ENCODE measurements around the gene MAP7D1.
"Not testable (repeated sequence)": the region's sequence is repeated elsewhere in the genome, so short reads cannot be mapped to it uniquely, and the experiment has no call there.

Gene MAP7D1

DNA sequence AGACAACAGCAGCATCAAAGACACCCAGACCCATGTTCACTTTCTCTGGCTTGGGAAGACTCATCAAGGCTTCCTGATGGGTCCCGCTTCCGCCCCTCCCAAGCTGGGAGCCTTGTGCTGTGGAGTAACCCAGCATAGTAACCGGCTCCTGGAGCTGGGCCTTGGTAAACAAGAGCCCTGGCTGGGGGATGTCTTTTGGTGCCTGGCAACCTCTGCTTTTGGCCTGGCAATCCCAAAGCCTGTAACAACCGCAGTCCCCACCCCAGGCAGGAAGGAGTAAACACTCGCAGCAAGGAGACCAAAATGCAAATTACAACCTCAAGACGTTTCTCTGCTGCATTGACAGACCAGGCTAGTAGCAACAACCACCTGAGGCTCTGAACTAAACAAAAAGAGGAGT lies 51.4 kb downstream of the MAP7D1 start:
- DNase-seq, result no peak

DNA sequence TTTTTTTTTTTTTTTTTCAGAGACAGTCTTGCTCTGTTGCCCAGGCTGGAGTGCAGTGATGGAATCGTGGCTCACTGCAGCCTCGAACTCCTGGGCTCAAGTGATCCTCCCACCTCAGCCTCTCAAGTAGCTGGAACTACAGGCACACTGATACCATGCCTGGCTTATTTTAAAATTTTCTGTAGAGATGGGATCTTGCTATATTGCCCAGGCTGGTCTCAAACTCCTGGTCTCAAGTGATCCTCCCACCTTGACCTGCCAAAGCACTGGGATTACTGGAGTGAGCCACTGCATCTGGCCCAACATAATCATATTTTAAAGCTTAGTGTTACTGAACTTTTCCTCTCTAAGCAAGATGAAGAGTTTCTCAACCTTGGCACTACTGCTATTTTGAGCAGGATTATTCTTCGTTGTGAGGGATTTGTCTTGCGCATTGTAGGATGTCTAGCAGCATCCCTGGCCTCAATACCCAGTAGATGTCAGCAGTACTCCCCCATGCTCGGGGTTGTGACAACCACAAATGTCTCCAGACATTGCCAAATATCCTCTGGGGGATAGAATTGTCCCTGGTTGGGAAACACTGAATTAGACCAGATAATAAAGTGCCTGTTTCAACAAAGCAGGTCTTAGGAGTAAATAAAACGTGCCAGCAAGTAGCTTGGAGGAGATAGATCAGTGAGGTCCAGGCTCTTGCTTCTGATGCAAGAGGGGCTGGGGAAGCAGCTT lies 53.2 kb downstream of the MAP7D1 start:
- no peak for DNase-seq

DNA sequence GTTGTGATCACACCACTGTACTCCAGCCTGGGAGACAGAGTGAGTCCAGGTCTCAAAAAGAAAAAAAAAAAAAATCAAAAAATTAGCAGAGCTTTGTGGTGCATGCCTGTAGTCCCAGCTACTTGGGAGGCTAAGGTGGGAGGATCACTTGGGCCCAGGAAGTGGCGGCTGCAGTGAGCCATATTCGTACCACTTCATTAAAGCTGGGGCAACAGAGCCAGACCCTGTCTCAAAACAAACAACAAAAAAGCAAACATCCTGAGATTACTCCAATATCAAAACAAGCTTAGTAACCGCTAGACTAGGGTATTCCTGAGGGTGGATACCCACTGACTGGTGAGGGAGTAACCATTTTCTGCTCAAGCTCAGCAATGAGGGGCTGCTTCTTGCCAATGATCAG lies 55.3 kb downstream of the MAP7D1 start:
- DNase-seq, result no peak

DNA sequence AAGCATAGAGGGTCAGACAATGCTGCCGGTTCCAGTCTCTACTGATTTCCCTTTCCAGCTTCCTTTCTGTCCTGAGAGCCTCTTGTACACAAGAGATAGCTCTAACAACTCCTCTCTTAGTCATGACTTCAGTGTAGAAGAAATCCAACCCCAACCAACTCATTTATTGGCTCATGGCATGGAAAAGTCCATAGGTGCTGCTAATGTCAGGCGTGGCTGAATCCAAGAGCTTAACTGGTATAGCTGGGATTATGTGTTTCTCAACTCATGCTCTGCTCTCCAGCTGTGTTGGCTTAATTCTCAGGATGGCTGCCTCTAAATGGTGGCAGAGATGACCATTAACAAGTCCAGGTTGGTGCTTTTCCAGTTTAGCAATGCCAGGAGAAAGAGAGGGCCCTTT lies 55.9 kb downstream of the MAP7D1 start:
- DNase-seq, result no peak

DNA sequence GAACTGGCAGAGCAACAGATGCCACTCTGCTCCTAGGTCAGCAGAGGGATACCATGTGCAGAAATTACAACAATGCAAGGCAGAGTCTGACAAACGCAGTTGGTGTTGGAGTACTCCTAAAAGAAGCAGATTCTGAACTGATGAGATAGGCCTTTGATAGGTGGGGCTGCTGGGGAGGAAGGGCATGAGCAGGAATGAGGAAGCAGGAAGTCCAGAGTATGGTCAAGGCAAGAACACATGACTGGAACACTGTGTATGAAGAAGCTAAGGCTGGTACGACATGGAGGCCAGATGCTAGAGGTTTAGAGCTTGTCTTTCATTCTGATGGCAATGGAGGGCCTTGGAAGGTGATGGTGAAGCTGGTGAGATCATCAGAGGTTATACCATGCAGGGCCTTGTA lies 56.8 kb downstream of the MAP7D1 start:
- DNase-seq, result no peak

DNA sequence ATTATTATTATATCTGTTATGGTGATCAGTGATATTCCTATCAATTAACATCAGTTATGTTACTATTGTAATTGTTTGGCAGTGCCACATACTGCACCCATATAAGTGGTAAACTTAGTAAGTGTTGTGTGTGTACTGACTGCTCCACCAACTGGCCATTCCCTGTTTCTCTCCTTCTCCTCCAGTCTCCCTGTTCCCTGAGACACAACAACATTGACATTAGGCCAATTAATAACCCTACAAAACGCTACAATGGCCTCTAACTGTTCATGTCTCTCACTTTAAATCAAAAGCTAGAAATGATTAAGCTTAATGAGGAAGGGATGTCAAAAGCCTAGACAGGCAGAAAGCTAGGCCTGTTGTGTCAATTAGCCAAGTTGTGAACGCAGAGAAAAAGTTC lies 61.7 kb downstream of the MAP7D1 start:
- DNase-seq, result no peak

DNA sequence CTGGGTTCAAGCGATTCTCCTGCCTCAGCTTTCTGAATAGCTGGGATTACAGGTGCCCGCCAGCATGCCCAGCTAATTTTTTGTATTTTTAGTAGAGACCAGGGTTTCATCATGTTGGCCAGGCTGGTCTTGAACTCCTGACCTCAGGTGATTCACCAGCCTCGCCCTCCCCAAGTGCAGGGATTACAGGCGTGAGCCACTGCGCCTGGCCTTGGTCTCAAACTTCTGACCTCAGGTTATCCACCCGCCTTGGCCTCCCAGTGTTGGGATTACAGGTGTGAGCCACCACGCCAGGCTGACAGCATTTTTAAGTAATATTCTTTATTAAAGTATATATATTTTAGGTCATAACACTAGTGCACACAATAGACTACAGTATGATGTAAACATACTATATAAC lies 65.9 kb downstream of the MAP7D1 start:
- DNase-seq, result not testable (repeated sequence)

DNA sequence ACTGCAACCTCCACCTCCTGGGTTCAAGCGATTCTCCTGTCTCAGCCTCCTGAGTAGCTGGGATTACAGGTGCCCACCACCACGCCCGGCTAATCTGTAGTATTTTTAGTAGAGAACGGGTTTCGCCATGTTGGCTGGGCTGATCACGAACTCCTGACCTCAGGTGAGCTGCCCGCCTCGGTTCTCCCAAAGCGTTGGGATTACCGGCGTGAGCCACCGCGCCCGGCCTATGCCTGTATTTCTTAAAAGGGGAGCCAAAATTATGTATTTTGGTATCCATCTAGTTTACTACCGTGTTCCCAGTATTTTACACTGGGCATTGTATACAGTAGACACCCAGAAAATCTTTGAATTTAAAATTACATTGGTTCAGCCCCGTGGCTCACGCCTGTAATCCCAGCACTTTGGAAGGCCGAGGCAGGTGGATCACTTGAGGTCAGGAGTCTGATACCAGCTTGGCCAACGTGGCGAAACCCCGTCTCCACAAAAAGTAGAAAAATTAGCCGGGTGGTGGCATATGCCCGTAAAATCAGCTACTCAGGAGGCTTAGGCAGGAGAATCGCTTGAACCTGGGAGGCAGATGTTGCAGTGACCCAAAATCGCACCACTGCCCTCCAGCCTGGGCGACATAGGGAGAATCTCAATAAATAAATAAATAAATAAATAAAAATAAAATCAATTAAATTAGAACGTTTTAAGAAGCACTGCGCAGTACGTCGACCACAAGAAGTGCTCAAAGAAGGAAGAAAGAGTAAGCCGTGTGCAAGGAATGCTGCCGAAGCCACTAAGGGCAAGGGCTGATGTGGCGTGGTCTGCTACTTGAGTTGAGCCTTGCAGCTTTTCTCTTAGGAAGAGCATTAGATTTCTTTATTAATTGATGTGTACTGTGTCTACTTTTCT lies 66.8 kb downstream of the MAP7D1 start:
- peak; percentile 59 for DNase-seq

DNA sequence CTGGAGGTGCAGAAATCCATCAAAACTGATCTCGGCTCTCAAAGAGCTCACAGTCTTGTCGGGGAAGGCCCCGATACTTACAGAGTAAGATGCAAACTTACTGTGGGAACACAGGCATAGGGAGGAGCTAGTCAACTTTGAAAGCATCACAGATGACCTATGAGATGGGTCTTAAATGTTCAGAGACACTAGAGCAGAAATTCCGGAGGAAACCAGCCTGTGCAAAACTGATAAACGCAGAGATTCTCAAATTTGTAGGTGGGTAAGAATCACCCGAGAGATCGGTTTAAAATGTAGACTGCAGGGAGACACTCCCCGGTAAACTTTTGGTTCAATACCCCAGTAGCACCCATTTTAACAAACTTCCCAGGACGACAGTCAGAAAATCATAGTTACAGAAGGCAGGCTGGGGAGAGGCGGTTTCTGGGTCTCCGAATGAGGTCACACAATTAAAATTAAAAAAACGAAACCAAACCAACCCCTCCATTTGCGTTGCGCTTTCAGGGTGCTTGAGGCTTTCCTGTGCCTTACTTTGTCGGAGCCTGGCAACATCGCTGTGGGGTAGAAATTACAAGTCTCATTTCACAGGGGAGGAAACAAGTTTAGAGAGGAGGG lies 67.5 kb downstream of the MAP7D1 start:
- no peak for DNase-seq

DNA sequence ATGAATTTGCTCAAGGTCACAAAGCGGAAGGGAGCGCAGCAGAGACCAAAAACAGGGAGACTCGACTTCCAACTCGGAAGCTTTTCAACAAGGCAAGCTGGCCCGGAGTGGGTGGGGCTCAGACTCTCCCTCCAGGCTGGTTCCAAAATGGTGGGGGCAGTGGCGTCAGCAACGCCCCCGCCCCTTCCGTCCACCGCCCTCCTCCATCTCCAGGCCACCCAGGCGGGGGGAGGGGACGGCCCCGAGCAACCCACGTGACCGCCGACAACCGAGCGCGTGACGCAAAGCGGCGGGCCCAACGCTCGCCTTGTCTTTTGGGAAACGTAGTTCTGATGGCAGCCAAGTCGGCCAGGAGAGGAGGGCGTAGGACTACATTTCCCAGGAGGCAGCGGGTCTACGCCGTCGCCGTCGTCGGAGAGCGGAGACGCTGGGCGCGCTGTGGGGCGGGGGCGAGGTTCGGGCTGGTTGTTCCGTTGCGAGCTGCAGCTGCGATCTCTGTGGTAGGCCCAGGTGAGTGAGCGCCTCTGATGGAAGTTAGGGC lies 68.1 kb downstream of the MAP7D1 start, which contains the start of gene THRAP3:
TSS of gene THRAP3 (plus strand) at position 448 of the 541 bp plus-strand sequence. CDS start 58,121 bp downstream, outside the sequence.
- peak; percentile 99 for DNase-seq

DNA sequence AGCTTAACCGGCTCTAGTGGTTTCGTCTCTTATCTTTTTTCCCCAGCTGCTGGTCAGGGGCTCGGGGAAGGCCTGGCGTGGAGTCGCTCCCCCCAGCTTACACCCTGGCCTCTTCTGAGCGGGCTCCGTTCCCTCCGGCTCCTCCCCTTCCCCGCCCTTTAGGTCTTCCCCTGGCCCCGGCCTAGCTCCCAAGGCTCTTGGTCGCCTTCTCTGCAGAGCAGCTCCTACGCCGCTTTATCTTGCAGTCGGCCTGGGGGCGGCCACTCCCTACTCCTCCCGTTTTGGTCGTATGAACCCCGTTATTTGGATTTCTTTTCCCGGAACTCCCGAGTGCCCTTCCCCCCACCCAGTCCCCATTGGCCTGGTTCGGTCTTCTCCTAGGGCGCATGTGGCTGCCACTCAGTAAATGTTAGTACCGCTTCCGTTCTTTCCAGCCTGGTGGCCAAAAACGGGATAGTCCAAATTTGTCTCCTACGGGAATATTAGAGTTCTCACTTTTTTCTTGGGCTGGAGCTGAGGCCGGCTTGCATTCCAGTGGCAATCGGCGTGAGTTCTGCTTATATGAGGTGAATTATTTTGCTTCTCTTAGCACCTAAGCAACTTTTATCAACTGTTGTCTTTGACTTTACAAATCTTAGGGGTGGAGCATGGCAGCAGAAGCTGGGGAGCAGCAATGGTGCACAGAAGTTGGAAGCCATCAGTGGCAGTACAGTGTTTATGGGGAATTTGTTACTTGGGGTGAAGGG lies 68.8 kb downstream of the MAP7D1 start:
- DNase-seq, result no peak

DNA sequence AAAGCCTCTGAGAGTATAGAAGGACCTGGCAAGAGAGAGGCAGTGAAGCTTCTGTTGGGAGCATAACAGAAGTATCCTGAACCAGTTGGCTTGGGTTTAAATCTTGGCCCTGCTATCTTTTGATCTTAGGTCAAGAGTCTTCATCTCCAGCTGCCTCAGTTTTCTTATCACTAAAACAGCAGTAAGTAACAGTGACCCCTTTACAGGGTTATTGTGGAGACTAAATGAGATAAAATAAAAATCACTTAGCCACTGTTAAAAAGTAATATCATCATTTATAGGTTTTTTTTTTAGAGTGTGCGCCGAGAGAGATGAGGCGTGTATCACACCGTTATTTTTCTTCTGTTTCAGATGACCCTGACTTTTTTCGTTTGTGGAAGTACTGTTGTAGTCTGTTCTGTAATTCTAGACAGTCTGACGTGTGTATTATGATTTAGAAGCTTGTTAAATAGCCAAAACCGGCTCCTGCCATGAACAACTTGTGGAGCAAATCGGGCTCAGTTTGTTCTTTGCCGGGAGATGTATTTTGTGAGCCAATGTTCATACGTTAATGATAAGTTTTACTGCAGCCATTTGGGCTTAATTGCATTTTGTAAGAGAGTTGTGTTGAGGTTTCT lies 69.4 kb downstream of the MAP7D1 start:
- DNase-seq, result no peak

DNA sequence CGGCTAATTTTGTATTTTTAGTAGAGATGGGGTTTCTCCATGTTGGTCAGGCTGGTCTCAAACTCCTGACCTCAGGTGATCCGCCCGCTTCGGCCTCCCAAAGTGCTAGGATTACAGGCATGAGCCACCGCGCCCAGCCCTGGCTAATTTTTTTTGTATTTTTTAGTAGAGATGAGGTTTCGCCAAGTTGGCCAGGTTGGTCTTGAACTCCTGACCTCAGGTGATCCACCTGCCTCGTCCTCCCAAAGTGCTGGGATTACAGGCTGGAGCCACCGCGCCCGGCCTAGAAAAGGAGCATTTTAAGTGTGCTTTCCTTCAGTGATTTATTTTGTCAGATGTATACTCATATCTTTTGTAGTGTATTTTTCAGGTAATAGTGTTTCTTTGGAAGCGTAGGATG lies 74.3 kb downstream of the MAP7D1 start:
- DNase-seq, result not testable (repeated sequence)
